Natural killer cell (primary cell): ENCODE results near the gene FAM222B. TPM values are rescaled to one million over a fixed set of nuclear protein-coding genes. Genes with fewer than 3 reads are reported as not detected.
A peak's percentile ranks its signal among the peaks of the same experiment; 100 is the strongest.

Experiments
- ATAC-seq, 3 donors: fragments of 150-1000 bp in 2 of 3; fragments of 200-7000 bp in 1 of 3; cut with Tn5 transposase; 1 replicate in 1 of 3; 2 replicates in 2 of 3; pipeline ENCODE4 v1.10.0; 2021; ENCODE audit warnings: mild to moderate bottlenecking in 2 of 3, moderate library complexity in 2 of 3
- DNase-seq, 2 donors: peaks; one replicate each; pipeline versions ENCODE4 v3.0.0 to v3.0.0-alpha.2; 2013 to 2021; ENCODE audit warnings: mixed read lengths in 1 of 2
- H3K27ac ChIP-seq: one replicate; pipeline ENCODE4 v1.5.1; 2013; ENCODE audit warnings: mild to moderate bottlenecking, low read length
- H3K27me3 ChIP-seq: one replicate; pipeline ENCODE4 v1.6.1; 2013; ENCODE audit warnings: low read length; ENCODE audit not compliant: control insufficient read depth, insufficient read depth
- H3K36me3 ChIP-seq: one replicate; pipeline ENCODE4 v1.6.1; 2013; ENCODE audit warnings: low read length; ENCODE audit not compliant: control insufficient read depth, insufficient read depth
- H3K4me1 ChIP-seq: one replicate; pipeline ENCODE4 v1.6.1; 2013; ENCODE audit warnings: low read length; ENCODE audit not compliant: control insufficient read depth, insufficient read depth
- H3K4me3 ChIP-seq: one replicate; pipeline ENCODE4 v1.5.1; 2013; ENCODE audit warnings: low read length
- H3K9me3 ChIP-seq: one replicate; pipeline ENCODE4 v1.6.1; 2013; ENCODE audit warnings: low read length; ENCODE audit not compliant: control insufficient read depth, insufficient read depth
- H3K27ac Mint-ChIP-seq, 2 donors: one replicate each; pipeline ENCODE4 v1.8.0; 2022; ENCODE audit warnings: mild to moderate bottlenecking in 2 of 2, mixed read lengths in 2 of 2, moderate library complexity in 1 of 2
- H3K27me3 Mint-ChIP-seq, 2 donors: one replicate each; pipeline ENCODE4 v1.8.0; 2022; ENCODE audit warnings: low read depth in 2 of 2, mixed read lengths in 2 of 2
- H3K36me3 Mint-ChIP-seq: one replicate; pipeline ENCODE4 v1.8.0; 2022; ENCODE audit warnings: mixed read lengths
- H3K4me1 Mint-ChIP-seq, 2 donors: one replicate each; pipeline ENCODE4 v1.8.0; 2022; ENCODE audit warnings: mixed read lengths in 2 of 2
- H3K4me3 Mint-ChIP-seq: one replicate; pipeline ENCODE4 v1.8.0; 2022; ENCODE audit warnings: mild to moderate bottlenecking, moderate library complexity, mixed read lengths
- H3K9me3 Mint-ChIP-seq, 2 donors: one replicate each; pipeline ENCODE4 v1.8.0; 2022; ENCODE audit warnings: mixed read lengths in 2 of 2
- CTCF ChIP-seq: fragments of 200-600 bp; IDR thresholded peaks from one replicate; pipeline ENCODE4 v1.8.0; 2022; ENCODE audit warnings: antibody characterized with exemption
- WGBS: methylation state at CpG from one replicate; pipeline ENCODE4 v1.1.7; 2013; ENCODE audit warnings: missing lambda C conversion rate; ENCODE audit not compliant: insufficient coverage; 5-methylcytosine and 5-hydroxymethylcytosine counted together
- intact Hi-C: fragments of 100-400 bp; cut with micrococcal nuclease; formaldehyde crosslinking; loops from one replicate; pipeline ENCODE4 v1.14.2; 2022
- total RNA-seq, 4 donors: library from RNA; stranded (reverse); fragments of 120-200 nt in 1 of 4; gene quantifications; one replicate each; pipeline versions ENCODE4 v1.2.3 to v1.2.4, GENCODE V29; 2013 to 2022

Gene FAM222B
- total RNA-seq, 3 donors from 2014 or later (not counting 1 experiment from before 2014, with no cell fraction given), result 16.9 to 26.0 (median 20.0) TPM

GRCh38 chr17:28744104-28744971 is 98.3 kb downstream of the FAM222B start:
- WGBS, result 1% methylated on average over 61 of the region's 61 CpGs
- intact Hi-C loops, result loop anchor here (5.0 kb wide), 1 partner anchor 183 kb away; no protein-coding TSS in a partner anchor

GRCh38 chr17:28743243-28744103 is 99.1 kb downstream of the FAM222B start, which contains the start of gene TRAF4:
Gene TRAF4, plus strand, starts transcription at chr17:28744011. Its CDS starts 102 bp downstream, at chr17:28744113.
- Mint-ChIP-seq H3K9me3 (no peaks in the 10 kb centered on the region), H3K27me3 (no peaks in the 10 kb centered on the region), H3K27ac (peak within 1 kb of the TSS; percentile 81 to 83), H3K36me3 (no peaks in the 10 kb centered on the region), H3K4me1 (peaks cover 0 to 35% of the 10 kb centered on the region in 2 donors), H3K4me3 (peak within 1 kb of the TSS; percentile 86)
- H3K4me1 ChIP-seq, result peaks cover 73% of the 10 kb centered on the region
- peak; percentile 90 to 95 (median 94) for ATAC-seq
- H3K27me3 ChIP-seq, result no peaks in the 10 kb centered on the region
- H3K9me3 ChIP-seq, result no peaks in the 10 kb centered on the region
- peak within 1 kb of the TSS; percentile 71 for H3K27ac ChIP-seq
- DNase-seq, result peak; percentile 74 to 91
- peaks cover 8% of the 10 kb centered on the region for H3K36me3 ChIP-seq
- H3K4me3 ChIP-seq, result peak within 1 kb of the TSS; percentile 54
- 3% methylated on average over 70 of the region's 70 CpGs for WGBS
- TF ChIP-seq CTCF, result no peak
- intact Hi-C loops, result loop anchor here (5.0 kb wide), 1 partner anchor 184 kb away; no protein-coding TSS in a partner anchor

More at GRCh38 chr17:28744104-28744971, 98.3 kb downstream of the FAM222B start:
- Histone ChIP-seq H3K4me3 (peak overlapping the region; percentile 54), H3K9me3 (no peaks in the 10 kb centered on the region), H3K36me3 (peaks cover 12% of the 10 kb centered on the region), H3K4me1 (peaks cover 64% of the 10 kb centered on the region), H3K27me3 (no peaks in the 10 kb centered on the region), H3K27ac (peak overlapping the region; percentile 71)
- no peaks in the 10 kb centered on the region for H3K9me3 Mint-ChIP-seq
- H3K27me3 Mint-ChIP-seq, result no peaks in the 10 kb centered on the region
- peaks cover 0 to 28% of the 10 kb centered on the region in 2 donors for H3K4me1 Mint-ChIP-seq
- peak; percentile 60 to 84 for DNase-seq
- TF ChIP-seq CTCF, result no peak
- H3K4me3 Mint-ChIP-seq, result peak overlapping the region; percentile 86
- peak; percentile 44 to 50 (median 46) for ATAC-seq
- no peaks in the 10 kb centered on the region for H3K36me3 Mint-ChIP-seq
- H3K27ac Mint-ChIP-seq, result peak overlapping the region; percentile 81 to 83

- WGBS, result 53% methylated on average over 19 of the region's 19 CpGs
- no peak overlapping the region for H3K27ac Mint-ChIP-seq
- H3K9me3 Mint-ChIP-seq, result no peaks in the 10 kb centered on the region
- Histone ChIP-seq H3K4me1 (peaks cover 80% of the 10 kb centered on the region), H3K36me3 (no peaks in the 10 kb centered on the region), H3K4me3 (no peak overlapping the region), H3K27ac (peak overlapping the region; percentile 53), H3K9me3 (no peaks in the 10 kb centered on the region), H3K27me3 (no peaks in the 10 kb centered on the region)
- DNase-seq, result no peak
- H3K36me3 Mint-ChIP-seq, result no peaks in the 10 kb centered on the region
- no peaks in the 10 kb centered on the region for H3K27me3 Mint-ChIP-seq
- TF ChIP-seq CTCF, result no peak
- intact Hi-C loops, result loop anchor here (5.0 kb wide), 1 partner anchor 186 kb away; no protein-coding TSS in a partner anchor
- peak in 1 of 3 donors; percentile 27 for ATAC-seq
- peaks cover 0 to 38% of the 10 kb centered on the region in 2 donors for H3K4me1 Mint-ChIP-seq
- H3K4me3 Mint-ChIP-seq, result no peak overlapping the region
Measured at GRCh38 chr17:28741358-28742349, 100.9 kb downstream of the FAM222B start.
